ENCODE data around the gene TRPV2.

The TRPV2 gene

DNA sequence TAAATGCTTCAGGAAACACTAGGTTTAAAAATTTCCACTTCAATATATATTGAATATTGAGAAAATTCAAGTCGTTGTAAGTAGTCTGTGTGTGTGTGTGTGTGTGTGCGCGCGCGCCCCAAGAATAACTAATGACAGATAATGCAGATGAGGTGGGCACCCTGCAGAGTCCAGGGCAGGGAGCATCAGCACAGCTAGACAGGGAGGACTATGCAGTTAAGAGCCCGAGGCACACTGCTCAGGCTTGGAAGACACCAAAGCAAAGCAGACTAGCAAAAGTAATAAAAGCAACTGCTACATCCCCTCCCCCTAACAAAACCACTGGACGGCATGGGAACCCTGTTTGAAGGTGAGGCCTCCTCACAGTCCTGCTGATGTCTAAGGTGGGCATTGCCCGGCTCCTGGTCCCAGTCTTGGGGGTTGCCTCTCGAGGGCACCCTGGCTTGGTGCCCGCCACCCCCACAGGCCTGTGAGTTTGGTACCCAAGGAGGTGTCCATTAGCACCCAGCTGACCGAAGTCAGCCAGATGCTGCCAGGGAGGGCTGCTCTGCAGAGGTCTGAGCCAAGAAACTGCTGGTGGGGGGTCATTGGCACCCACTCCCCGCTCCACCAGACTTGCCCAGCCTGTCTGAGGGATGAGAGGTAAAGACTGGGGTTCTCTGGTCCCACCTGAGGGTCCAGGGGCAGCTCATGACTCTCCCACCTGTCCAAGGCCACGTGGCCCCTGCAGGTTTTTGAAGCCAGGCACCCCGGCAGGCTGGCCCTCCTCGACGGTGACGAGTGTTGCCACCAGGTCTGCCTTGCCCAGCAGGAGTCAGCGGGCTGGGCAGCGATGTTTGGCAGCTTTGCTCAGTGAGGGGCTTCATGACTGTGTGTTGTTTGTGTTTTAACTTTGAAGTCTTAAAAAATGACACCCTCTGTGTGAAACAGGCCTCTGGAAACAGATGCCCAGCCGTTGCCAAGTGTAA is 58.0 kb downstream of the TRPV2 start:
- no peak for DNase-seq (ENCODE audit: extremely low read depth in 1 of 2, low read depth in 1 of 2)

GRCh38 chr17:16474012-16474725 is 58.8 kb downstream of the TRPV2 start:
- DNase-seq (ENCODE audit: extremely low read depth in 1 of 2, low read depth in 1 of 2): no peak

DNA sequence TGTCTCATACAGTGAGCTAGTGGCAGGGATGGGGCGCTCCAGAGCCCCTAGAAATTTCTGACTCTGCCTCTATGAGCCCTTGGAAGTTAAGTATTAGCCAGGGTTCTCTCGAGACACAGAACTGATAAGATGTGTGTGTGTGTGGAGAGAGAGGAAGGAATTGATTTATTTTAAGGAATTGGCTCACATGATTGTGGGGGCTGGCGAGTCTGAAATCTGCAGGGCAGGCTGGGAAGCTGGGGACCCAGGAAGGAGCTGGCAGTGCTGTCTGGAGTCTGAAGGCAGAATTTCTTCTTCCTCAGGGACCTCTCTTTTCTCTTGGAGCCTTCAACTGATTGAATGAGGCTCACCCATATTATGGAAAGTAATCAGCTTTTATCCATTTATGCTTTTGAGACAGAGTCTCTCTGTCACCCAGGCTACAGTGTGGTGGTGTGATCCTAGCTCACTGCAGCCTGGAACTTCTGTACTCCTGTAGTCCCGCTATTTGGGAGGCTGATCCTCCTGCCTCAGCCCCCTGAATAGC is 59.9 kb downstream of the TRPV2 start:
- DNase-seq (ENCODE audit: extremely low read depth in 1 of 2, low read depth in 1 of 2): no peak

DNA sequence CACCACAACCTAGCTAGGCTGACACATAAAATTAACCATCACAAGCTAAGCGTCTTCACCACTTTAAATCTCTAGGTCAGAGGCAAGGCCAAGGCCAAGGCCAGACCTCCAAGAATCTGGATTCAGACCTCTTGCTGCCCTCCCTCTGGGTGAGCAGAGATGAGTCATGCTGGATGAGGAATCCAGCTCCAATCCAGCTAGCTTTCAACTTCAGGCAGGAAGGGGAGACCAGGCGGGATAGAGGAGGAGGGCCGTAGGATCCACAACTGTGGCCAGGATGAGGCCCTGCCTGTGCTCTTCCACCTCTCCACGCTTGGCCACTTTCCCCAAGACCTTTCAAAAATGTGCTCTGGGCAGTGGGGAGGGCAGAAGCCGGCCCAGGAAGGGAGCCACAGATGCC is 61.9 kb downstream of the TRPV2 start:
- no peak for DNase-seq (ENCODE audit: extremely low read depth in 1 of 2, low read depth in 1 of 2)

DNA sequence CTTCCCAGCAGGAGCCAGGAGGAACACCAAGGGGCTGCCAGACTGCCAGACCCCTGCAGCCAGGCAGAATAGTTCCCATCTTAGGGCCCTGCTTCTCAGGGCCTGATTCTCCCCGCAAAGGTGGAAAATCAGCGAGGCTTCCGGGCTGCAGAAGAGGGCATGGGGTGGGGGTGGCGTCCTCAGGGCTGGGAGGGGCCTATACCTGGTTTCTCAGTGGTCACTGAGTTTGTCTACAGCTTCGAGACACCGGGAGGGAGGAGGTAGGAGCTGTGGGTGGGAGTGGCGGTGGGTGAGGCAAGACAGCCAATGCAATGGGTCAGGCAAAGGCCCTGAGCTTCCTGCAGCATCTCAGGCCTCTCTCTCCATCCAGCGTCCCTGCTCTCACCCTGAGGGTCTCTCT is 62.3 kb downstream of the TRPV2 start:
- DNase-seq (ENCODE audit: extremely low read depth in 1 of 2, low read depth in 1 of 2): no peak

- no peak for DNase-seq (ENCODE audit: extremely low read depth in 1 of 2, low read depth in 1 of 2)
These were observed 63.3 kb downstream of the TRPV2 start for GRCh38 chr17:16478649-16479048.

DNA sequence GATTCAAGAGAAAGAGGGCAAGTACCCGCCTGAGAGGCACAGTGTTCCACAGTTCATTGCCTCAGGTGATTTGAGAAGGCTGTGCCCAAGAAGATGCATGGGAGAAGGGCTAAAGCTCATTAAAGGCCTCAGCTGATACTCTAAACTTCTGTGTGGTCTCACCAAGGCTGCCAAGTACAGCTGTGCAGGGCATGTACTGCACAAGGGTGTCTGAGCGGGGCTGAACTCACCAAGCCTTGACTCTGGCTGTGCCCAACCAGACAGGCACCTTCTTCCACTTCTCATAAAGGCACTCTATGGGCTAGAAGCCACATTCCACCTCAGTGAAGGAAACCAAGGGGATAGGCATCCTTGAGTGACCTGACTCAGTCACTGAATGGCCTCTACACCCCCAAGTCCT is 63.9 kb downstream of the TRPV2 start:
- no peak for DNase-seq (ENCODE audit: extremely low read depth in 1 of 2, low read depth in 1 of 2)

DNA sequence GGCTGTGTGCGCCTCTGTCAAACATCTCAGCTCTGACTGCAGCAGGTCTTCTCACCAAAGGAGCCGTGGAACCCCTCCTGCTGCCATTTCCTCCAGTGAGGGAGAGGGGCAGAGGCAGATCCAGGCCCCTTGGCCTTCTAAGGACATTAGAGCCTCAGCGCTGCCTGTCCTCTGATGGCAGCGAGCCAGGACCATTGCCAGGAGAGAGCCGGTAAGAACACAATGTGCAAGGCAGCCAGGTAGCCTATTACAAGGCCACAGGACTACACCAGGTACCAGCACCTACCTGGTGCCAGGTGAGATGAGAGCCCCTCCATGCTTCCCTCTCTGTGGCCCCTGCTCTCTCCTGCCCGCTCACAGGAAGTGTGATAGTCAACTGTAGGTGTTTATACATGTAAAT is 65.6 kb downstream of the TRPV2 start:
- no peak for DNase-seq (ENCODE audit: extremely low read depth in 1 of 2, low read depth in 1 of 2)

- DNase-seq (ENCODE audit: extremely low read depth in 1 of 2, low read depth in 1 of 2): no peak
These were observed 66.9 kb downstream of the TRPV2 start for GRCh38 chr17:16482253-16482652.

GRCh38 chr17:16483021-16483645 is 67.8 kb downstream of the TRPV2 start:
- no peak for DNase-seq (ENCODE audit: extremely low read depth in 1 of 2, low read depth in 1 of 2)

DNA sequence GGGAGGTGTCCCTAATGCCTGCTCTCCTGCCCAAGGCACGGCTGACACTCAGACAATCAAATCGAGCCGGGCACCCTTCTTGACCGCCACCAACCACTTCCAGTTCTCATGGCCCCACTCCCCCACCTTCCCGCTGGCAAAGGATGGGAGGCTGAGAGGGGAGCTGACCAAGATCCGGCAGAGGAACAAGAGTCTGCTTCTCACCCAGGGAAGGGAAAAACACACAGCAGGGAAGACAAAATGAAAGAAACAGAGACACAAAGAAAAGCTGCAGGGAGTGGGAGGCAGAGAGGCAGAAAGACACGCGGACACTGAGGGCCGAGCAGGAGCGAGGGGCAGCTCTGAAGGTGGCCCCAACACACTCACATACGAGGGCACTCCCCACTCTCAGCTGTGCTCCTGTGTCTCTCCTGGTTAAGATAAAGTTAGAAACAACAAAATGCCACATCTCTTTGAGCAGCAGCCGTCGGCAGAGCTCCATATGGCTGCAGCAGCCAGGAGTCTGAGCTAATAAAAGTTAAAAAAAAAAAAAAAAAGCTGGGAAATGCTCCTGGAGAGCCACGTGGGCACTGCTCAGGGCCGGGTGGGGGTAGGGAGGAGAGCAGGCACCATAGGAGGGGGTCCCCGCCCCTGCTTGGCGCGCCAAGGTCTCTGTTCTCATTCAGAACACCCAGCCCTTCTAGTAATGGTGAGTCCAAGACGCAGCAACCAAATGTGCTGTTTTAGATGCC is 69.2 kb downstream of the TRPV2 start:
- DNase-seq (ENCODE audit: extremely low read depth in 1 of 2, low read depth in 1 of 2): no peak
